OCI-LY3 (cell line): Measurements from ENCODE around the gene CUBN.

Source experiments
- H2AFZ ChIP-seq: fragments of 200-600, 300-600 bp; shearing (Covaris generic); 2 replicates; pipeline ENCODE4 v1.6.0; 2014; ENCODE audit warnings: antibody characterized with exemption, low read depth, low read length
- H3K27ac ChIP-seq: fragments of 200-600, 300-600 bp; sonication (generic); 2 replicates; pipeline ENCODE4 v1.5.1; 2014; ENCODE audit warnings: mild to moderate bottlenecking, low read length, moderate library complexity, mixed read lengths
- H3K27me3 ChIP-seq: fragments of 200-600, 300-600 bp; sonication (generic); 2 replicates; pipeline ENCODE4 v1.6.1; 2014; ENCODE audit warnings: low read depth, low read length, mixed read lengths
- H3K36me3 ChIP-seq: fragments of 200-600, 300-600 bp; sonication (generic); replicated peaks from 2 replicates; pipeline ENCODE3; 2014; ENCODE audit warnings: low read depth, low read length, mixed read lengths
- H3K4me1 ChIP-seq: fragments of 300-600, 200-600 bp; sonication (generic); 2 replicates; pipeline ENCODE4 v1.6.1; 2014; ENCODE audit warnings: low read length, mixed read lengths
- H3K4me2 ChIP-seq: fragments of 200-600, 300-600 bp; sonication (generic); 2 replicates; pipeline ENCODE4 v1.6.1; 2014; ENCODE audit warnings: low read length, mixed read lengths
- H3K4me3 ChIP-seq: fragments of 300-600, 200-600 bp; sonication (generic); 2 replicates; pipeline ENCODE4 v1.5.1; 2014; ENCODE audit warnings: antibody characterized with exemption, mild to moderate bottlenecking, low read length, moderate library complexity
- H3K79me2 ChIP-seq: fragments of 300-600, 200-600 bp; shearing (Covaris generic); 2 replicates; pipeline ENCODE4 v1.6.1; 2014; ENCODE audit warnings: mild to moderate bottlenecking, low read length, mixed read lengths
- H3K9ac ChIP-seq: fragments of 300-600, 200-600 bp; shearing (Covaris generic); 2 replicates; pipeline ENCODE4 v1.6.0; 2014; ENCODE audit warnings: mild to moderate bottlenecking, low read length, moderate library complexity
- H3K9me3 ChIP-seq: fragments of 200-600, 300-600 bp; shearing (Covaris generic); 2 replicates; pipeline ENCODE4 v1.6.1; 2014; ENCODE audit warnings: low read length, mixed read lengths; ENCODE audit not compliant: insufficient read depth
- H4K20me1 ChIP-seq: fragments of 200-600, 300-600 bp; sonication (generic); 2 replicates; pipeline ENCODE4 v1.6.1; 2016; ENCODE audit warnings: low read length, mixed read lengths; ENCODE audit not compliant: insufficient read depth
- CTCF ChIP-seq: fragments of 200-600, 300-600 bp; sonication (generic); IDR thresholded peaks from 2 replicates; pipeline ENCODE4 v1.5.1; 2014; ENCODE audit warnings: antibody characterized with exemption, low read length, low read depth
- EZH2phosphoT487 ChIP-seq: fragments of 200-600 bp; shearing (Covaris generic); IDR thresholded peaks from 2 replicates; pipeline ENCODE4 v1.6.1; 2018; ENCODE audit warnings: antibody characterized with exemption, mixed run types, low read depth

Gene CUBN

GRCh38 chr10:16799621-16800020 is 330.0 kb downstream of the CUBN start:
- no peaks in the 10 kb centered on the region for H4K20me1 ChIP-seq
- no peak overlapping the region for H3K27ac ChIP-seq
- no peaks in the 10 kb centered on the region for H3K9me3 ChIP-seq
- no peaks in the 10 kb centered on the region for H3K4me1 ChIP-seq
- no peak overlapping the region for H3K9ac ChIP-seq
- H3K36me3 ChIP-seq: no peaks in the 10 kb centered on the region
- H3K4me2 ChIP-seq: no peak overlapping the region
- no peaks in the 10 kb centered on the region for H3K27me3 ChIP-seq
- TF ChIP-seq EZH2phosphoT487: no peak
- no peak for TF ChIP-seq CTCF
- H3K79me2 ChIP-seq: no peaks in the 10 kb centered on the region
- H2AFZ ChIP-seq: no peak overlapping the region
- no peak overlapping the region for H3K4me3 ChIP-seq

GRCh38 chr10:16798571-16798970 is 331.0 kb downstream of the CUBN start:
- Histone ChIP-seq H3K27me3 (no peaks in the 10 kb centered on the region), H3K9me3 (no peaks in the 10 kb centered on the region), H3K4me1 (no peaks in the 10 kb centered on the region), H3K4me2 (no peak overlapping the region), H2AFZ (no peak overlapping the region), H3K27ac (no peak overlapping the region), H3K79me2 (no peaks in the 10 kb centered on the region), H4K20me1 (no peaks in the 10 kb centered on the region), H3K4me3 (no peak overlapping the region), H3K9ac (no peak overlapping the region), H3K36me3 (no peaks in the 10 kb centered on the region)
- TF ChIP-seq CTCF (no peak), EZH2phosphoT487 (no peak)

GRCh38 chr10:16795410-16796073 is 334.1 kb downstream of the CUBN start:
- Histone ChIP-seq H3K27ac (no peak overlapping the region), H3K9me3 (no peaks in the 10 kb centered on the region), H3K27me3 (no peaks in the 10 kb centered on the region), H3K36me3 (no peaks in the 10 kb centered on the region), H3K79me2 (no peaks in the 10 kb centered on the region), H3K4me1 (no peaks in the 10 kb centered on the region), H3K4me3 (no peak overlapping the region), H4K20me1 (no peaks in the 10 kb centered on the region), H3K4me2 (no peak overlapping the region), H3K9ac (no peak overlapping the region), H2AFZ (no peak overlapping the region)
- TF ChIP-seq EZH2phosphoT487 (no peak), CTCF (no peak)

GRCh38 chr10:16794005-16794404 is 335.6 kb downstream of the CUBN start:
- Histone ChIP-seq H3K4me1 (no peaks in the 10 kb centered on the region), H2AFZ (no peak overlapping the region), H3K36me3 (no peaks in the 10 kb centered on the region), H3K27me3 (no peaks in the 10 kb centered on the region), H3K4me3 (no peak overlapping the region), H3K4me2 (no peak overlapping the region), H3K9me3 (no peaks in the 10 kb centered on the region), H3K9ac (no peak overlapping the region), H3K79me2 (no peaks in the 10 kb centered on the region), H3K27ac (no peak overlapping the region), H4K20me1 (no peaks in the 10 kb centered on the region)
- TF ChIP-seq EZH2phosphoT487 (no peak), CTCF (no peak)
